Colonic mucosa (tissue), 4 donors: ENCODE results near the gene P3R3URF. TPM values are rescaled to one million over a fixed set of nuclear protein-coding genes. Genes with fewer than 3 reads are reported as not detected.
A peak's percentile ranks its signal among the peaks of the same experiment; 100 is the strongest.
"Not testable (repeated sequence)": the region's sequence is repeated elsewhere in the genome, so short reads cannot be mapped to it uniquely, and the experiment has no call there.

Experiments
- DNase-seq: peaks from one replicate; pipeline ENCODE4 v3.0.0-alpha.2; 2020
- H3K27ac ChIP-seq: fragments of 200-600 bp; one replicate; pipeline ENCODE4 v1.8.0; 2021
- H3K27me3 ChIP-seq: fragments of 200-600 bp; one replicate; pipeline ENCODE4 v1.8.0; 2021
- H3K36me3 ChIP-seq: fragments of 200-600 bp; one replicate; pipeline ENCODE4 v1.8.0; 2021
- H3K4me1 ChIP-seq: fragments of 200-600 bp; one replicate; pipeline ENCODE4 v1.8.0; 2021; ENCODE audit warnings: mild to moderate bottlenecking
- H3K4me3 ChIP-seq: fragments of 200-600 bp; one replicate; pipeline ENCODE4 v1.8.0; 2021
- H3K9ac ChIP-seq, 2 donors: one replicate each; pipeline ENCODE4 v1.7.0; 2013; ENCODE audit warnings: control low read depth in 2 of 2, low read depth in 2 of 2, low read length in 2 of 2
- H3K9me3 ChIP-seq: fragments of 200-600 bp; one replicate; pipeline ENCODE4 v1.8.0; 2021
- intact Hi-C: fragments of 100-400 bp; cut with DNase I; formaldehyde crosslinking; loops from one replicate; pipeline ENCODE4 v1.14.1; 2022
- total RNA-seq, 2 donors: library from RNA; stranded (reverse); fragmentation: NEBNext Ultra II Directional in 1 of 2; extraction: Animal tissue kit (Norgen Biotek cat#: 25700) in 1 of 2; gene quantifications; one replicate each; pipeline ENCODE4 v1.2.1, GENCODE V29; 2021
- TF ChIP-seq, protein P1 (sequence below): fragments of 200-600 bp; IDR thresholded peaks from one replicate; pipeline ENCODE4 v1.8.0; 2022; ENCODE audit warnings: antibody characterized with exemption, mild to moderate bottlenecking
- donor health status: healthy.
- donor health status: DM: no; HTN: no; CAD: no.
- donor health status: DM: no; HTN: no; CAD: no.

P3R3URF gene
- total RNA-seq = not detected

- Histone ChIP-seq H3K4me3 (no peak within 1 kb of the TSS), H3K9me3 (no peaks in the 10 kb centered on the region), H3K27me3 (no peaks in the 10 kb centered on the region), H3K9ac (no peak within 1 kb of the TSS), H3K4me1 (no peaks in the 10 kb centered on the region), H3K27ac (no peak within 1 kb of the TSS), H3K36me3 (no peaks in the 10 kb centered on the region)
- TF ChIP-seq, protein P1, sequence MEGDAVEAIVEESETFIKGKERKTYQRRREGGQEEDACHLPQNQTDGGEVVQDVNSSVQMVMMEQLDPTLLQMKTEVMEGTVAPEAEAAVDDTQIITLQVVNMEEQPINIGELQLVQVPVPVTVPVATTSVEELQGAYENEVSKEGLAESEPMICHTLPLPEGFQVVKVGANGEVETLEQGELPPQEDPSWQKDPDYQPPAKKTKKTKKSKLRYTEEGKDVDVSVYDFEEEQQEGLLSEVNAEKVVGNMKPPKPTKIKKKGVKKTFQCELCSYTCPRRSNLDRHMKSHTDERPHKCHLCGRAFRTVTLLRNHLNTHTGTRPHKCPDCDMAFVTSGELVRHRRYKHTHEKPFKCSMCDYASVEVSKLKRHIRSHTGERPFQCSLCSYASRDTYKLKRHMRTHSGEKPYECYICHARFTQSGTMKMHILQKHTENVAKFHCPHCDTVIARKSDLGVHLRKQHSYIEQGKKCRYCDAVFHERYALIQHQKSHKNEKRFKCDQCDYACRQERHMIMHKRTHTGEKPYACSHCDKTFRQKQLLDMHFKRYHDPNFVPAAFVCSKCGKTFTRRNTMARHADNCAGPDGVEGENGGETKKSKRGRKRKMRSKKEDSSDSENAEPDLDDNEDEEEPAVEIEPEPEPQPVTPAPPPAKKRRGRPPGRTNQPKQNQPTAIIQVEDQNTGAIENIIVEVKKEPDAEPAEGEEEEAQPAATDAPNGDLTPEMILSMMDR = no peak
- DNase-seq = no peak
- intact Hi-C loops = no loop called here
Observed at GRCh38 chr1:46176211-46176865, at the start of gene P3R3URF. P3R3URF (minus strand) TSS chr1:46176488; CDS start chr1:46176471, 17 bp downstream.

DNA sequence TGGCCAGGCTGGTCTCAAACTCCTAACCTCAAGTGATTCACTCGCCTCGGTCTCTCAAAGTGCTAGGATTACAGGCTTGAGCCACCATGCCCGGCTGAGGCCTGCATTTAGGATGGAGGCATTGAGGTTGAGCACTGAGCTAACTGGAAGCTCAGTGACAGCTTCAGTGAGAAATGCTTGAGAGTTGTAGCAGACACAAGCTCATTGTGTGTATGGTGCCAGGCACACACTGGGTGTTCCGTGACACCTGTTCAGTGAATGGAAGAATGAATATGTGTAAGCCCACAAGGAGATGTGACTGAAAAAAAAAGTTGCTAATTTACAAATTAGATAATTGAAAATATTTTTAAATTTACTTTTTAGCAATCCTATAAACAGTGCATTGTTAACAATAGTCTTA lies 48.7 kb upstream of the P3R3URF start:
- Histone ChIP-seq H3K9ac (no peak overlapping the region), H3K9me3 (no peaks in the 10 kb centered on the region), H3K27me3 (no peaks in the 10 kb centered on the region), H3K4me3 (no peak overlapping the region), H3K36me3 (no peaks in the 10 kb centered on the region), H3K27ac (no peak overlapping the region), H3K4me1 (no peaks in the 10 kb centered on the region)
- DNase-seq = no peak
- intact Hi-C loops = no loop called here
- TF ChIP-seq, protein P1 = no peak

GRCh38 chr1:46223472-46223943 lies 47.2 kb upstream of the P3R3URF start:
- no peak overlapping the region for H3K27ac ChIP-seq
- no peaks in the 10 kb centered on the region for H3K9me3 ChIP-seq
- no peaks in the 10 kb centered on the region for H3K36me3 ChIP-seq
- no peaks in the 10 kb centered on the region for H3K4me1 ChIP-seq
- H3K27me3 ChIP-seq = no peaks in the 10 kb centered on the region
- intact Hi-C loops = loop anchor here (1.0 kb wide), 1 partner anchor 186 kb away; no protein-coding TSS in a partner anchor
- H3K4me3 ChIP-seq = no peak overlapping the region
- no peak overlapping the region for H3K9ac ChIP-seq
- TF ChIP-seq, protein P1 = peak; percentile 92
- DNase-seq = peak; percentile 71

DNA sequence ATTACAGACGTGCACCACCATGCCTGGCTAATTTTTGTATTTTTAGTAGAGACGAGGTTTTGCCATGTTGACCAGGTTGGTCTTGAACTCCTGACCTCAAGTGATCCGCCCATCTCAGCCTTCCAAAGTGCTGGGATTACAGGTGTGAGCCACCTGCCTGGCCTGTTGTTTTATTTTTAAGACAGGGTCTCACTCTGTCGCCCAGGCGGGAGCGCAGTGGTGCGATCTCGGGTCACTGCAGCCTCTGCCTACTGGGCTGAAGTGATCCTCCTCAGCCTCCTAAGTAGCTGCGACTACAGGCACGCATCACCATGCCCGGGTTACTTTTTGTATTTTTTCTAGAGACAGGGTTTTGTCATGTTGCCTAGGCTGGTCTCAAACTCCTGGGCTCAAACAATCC lies 46.8 kb upstream of the P3R3URF start:
- DNase-seq, H3K9ac ChIP-seq, H3K27ac ChIP-seq, H3K4me1 ChIP-seq, H3K4me3 ChIP-seq, H3K27me3 ChIP-seq, H3K9me3 ChIP-seq, H3K36me3 ChIP-seq: not testable (repeated sequence)
- intact Hi-C loops = loop anchor here (1.0 kb wide), 1 partner anchor 186 kb away; no protein-coding TSS in a partner anchor

GRCh38 chr1:46221749-46222148 lies 45.5 kb upstream of the P3R3URF start:
- Histone ChIP-seq H3K9ac (no peak overlapping the region), H3K9me3 (no peaks in the 10 kb centered on the region), H3K27me3 (no peaks in the 10 kb centered on the region), H3K27ac (no peak overlapping the region), H3K36me3 (no peaks in the 10 kb centered on the region), H3K4me1 (no peaks in the 10 kb centered on the region), H3K4me3 (no peak overlapping the region)
- no peak for DNase-seq
- TF ChIP-seq, protein P1 = no peak
- intact Hi-C loops = no loop called here

DNA sequence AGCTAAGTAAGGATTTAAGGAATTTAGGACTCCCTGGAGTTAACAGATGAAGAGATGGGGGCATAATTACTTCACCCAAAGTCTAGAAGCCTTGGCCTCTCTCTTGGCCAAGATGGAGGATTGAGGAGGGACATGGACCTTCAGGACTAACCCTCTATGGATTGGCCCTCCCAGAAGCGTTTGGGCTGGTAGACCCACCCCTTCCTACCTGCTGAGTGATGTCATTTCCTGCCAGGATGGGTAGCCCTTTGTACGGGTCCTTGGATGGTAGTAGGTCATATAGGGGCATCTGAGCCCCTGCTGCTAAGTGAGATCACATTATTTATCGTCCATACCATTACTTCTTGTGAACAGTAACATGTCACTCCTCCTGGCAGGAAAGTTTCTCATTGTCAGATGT lies 44.5 kb upstream of the P3R3URF start:
- DNase-seq = no peak
- Histone ChIP-seq H3K4me1 (no peaks in the 10 kb centered on the region), H3K9ac (no peak overlapping the region), H3K27me3 (no peaks in the 10 kb centered on the region), H3K4me3 (no peak overlapping the region), H3K27ac (no peak overlapping the region), H3K9me3 (no peaks in the 10 kb centered on the region), H3K36me3 (no peaks in the 10 kb centered on the region)
- intact Hi-C loops = no loop called here
- TF ChIP-seq, protein P1 = no peak
